GM12875 (cell line): Measurements from ENCODE around the gene LRRK1.

ENCODE experiments used
- H3K4me3 ChIP-seq: one replicate; pipeline ENCODE4 v1.5.1; 2011; ENCODE audit warnings: low read depth, low read length, control low read depth
- TF ChIP-seq, protein P1 (sequence below): IDR thresholded peaks from 2 replicates; pipeline ENCODE4 v1.5.1; 2011; ENCODE audit warnings: low read depth, mild to moderate bottlenecking, control low read depth, inconsistent platforms, low read length, moderate library complexity, borderline replicate concordance; ENCODE audit not compliant: insufficient read depth

Gene LRRK1

DNA sequence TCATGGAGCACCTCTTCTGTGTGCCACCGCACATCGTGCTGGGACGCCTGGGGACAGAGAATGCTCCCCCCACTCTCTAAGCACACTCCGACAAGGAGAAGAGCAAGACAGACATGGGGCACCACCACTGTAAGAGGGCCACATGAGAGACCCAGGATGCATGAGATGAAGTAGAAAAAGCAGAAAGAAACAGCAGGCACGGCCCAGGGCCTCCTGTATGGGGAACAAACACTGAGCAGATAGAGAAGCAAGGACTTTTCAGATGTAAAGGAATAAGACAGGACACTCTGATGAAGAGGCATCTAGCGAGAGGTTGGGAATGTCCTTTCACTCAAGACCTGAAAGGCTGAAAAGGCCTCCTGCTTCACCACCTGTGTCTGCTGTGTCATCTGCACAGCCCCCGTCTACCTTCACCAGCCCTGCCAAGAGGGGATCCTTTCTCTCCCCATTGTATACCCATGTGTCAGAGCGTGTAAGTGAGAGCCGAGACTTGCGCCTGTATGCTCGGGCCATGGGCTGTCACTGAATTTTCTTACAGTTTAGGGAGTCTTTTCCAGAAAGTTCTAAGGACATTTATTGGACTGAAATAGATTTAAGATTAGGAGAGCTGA, 125.6 kb downstream of the LRRK1 start:
- no peak overlapping the region for H3K4me3 ChIP-seq
- TF ChIP-seq, protein P1, sequence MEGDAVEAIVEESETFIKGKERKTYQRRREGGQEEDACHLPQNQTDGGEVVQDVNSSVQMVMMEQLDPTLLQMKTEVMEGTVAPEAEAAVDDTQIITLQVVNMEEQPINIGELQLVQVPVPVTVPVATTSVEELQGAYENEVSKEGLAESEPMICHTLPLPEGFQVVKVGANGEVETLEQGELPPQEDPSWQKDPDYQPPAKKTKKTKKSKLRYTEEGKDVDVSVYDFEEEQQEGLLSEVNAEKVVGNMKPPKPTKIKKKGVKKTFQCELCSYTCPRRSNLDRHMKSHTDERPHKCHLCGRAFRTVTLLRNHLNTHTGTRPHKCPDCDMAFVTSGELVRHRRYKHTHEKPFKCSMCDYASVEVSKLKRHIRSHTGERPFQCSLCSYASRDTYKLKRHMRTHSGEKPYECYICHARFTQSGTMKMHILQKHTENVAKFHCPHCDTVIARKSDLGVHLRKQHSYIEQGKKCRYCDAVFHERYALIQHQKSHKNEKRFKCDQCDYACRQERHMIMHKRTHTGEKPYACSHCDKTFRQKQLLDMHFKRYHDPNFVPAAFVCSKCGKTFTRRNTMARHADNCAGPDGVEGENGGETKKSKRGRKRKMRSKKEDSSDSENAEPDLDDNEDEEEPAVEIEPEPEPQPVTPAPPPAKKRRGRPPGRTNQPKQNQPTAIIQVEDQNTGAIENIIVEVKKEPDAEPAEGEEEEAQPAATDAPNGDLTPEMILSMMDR = no peak

GRCh38 chr15:101045236-101045646, 126.1 kb downstream of the LRRK1 start:
- TF ChIP-seq, protein P1 = no peak
- H3K4me3 ChIP-seq = no peak overlapping the region

- TF ChIP-seq, protein P1 = no peak
- no peak overlapping the region for H3K4me3 ChIP-seq
Measured at GRCh38 chr15:101045835-101046691, 126.9 kb downstream of the LRRK1 start.

DNA sequence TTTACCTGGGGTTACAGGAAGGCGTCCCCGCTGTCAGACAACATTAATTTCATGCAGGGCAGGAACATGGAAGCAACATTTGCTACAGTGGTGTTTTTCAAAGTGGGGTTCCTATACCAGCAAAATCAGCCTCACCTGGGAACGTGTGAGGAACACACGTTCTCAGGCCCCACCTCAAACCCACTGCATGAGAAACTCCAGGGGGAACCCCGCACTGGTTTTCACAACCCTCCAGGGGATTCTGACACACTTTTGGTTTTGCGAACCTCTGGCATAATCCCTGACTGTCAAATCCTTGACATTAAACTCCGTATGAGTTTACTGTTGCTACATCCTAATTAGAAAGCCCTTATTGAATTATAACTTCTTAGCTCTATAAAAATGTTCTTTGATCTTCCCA, 127.7 kb downstream of the LRRK1 start:
- H3K4me3 ChIP-seq = no peak overlapping the region
- TF ChIP-seq, protein P1 = no peak

- H3K4me3 ChIP-seq = no peak overlapping the region
- TF ChIP-seq, protein P1 = no peak
Measured at GRCh38 chr15:101047301-101047781, 128.2 kb downstream of the LRRK1 start.

GRCh38 chr15:101048176-101048575, 129.0 kb downstream of the LRRK1 start:
- TF ChIP-seq, protein P1 = no peak
- H3K4me3 ChIP-seq = no peak overlapping the region
